ENCODE results near the gene NUP42. TPM values are rescaled to one million over a fixed set of nuclear protein-coding genes. Genes with fewer than 3 reads are reported as not detected.
"Not testable (repeated sequence)": the region's sequence is repeated elsewhere in the genome, so short reads cannot be mapped to it uniquely, and the experiment has no call there.

NUP42 gene
- total RNA-seq, 1 experiment from 2014 or later = 62.8 TPM

GRCh38 chr7:23191022-23191421 lies 9.2 kb downstream of the NUP42 start:
- H3K9me3 Mint-ChIP-seq (ENCODE audit: low read depth, unreplicated experiment) = no peaks in the 10 kb centered on the region
- TF ChIP-seq, protein P1, sequence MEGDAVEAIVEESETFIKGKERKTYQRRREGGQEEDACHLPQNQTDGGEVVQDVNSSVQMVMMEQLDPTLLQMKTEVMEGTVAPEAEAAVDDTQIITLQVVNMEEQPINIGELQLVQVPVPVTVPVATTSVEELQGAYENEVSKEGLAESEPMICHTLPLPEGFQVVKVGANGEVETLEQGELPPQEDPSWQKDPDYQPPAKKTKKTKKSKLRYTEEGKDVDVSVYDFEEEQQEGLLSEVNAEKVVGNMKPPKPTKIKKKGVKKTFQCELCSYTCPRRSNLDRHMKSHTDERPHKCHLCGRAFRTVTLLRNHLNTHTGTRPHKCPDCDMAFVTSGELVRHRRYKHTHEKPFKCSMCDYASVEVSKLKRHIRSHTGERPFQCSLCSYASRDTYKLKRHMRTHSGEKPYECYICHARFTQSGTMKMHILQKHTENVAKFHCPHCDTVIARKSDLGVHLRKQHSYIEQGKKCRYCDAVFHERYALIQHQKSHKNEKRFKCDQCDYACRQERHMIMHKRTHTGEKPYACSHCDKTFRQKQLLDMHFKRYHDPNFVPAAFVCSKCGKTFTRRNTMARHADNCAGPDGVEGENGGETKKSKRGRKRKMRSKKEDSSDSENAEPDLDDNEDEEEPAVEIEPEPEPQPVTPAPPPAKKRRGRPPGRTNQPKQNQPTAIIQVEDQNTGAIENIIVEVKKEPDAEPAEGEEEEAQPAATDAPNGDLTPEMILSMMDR (IDR thresholded peaks at IDR 0.05; ENCODE audit: unreplicated experiment) = no peak
- DNase-seq = no peak
- no peaks in the 10 kb centered on the region for H3K27me3 Mint-ChIP-seq (ENCODE audit: unreplicated experiment)
- no peaks in the 10 kb centered on the region for H3K4me1 Mint-ChIP-seq (ENCODE audit: low read depth, unreplicated experiment)
- H3K4me3 Mint-ChIP-seq (ENCODE audit: low read depth, unreplicated experiment) = no peak overlapping the region
- CTCF ChIA-PET = no interaction called here
- intact Hi-C loops (cut with micrococcal nuclease; ENCODE audit: unreplicated experiment) = no loop called here
- no TSS peak for BruUV-seq (replicated peaks)
- H3K36me3 Mint-ChIP-seq (ENCODE audit: insufficient read depth, unreplicated experiment) = peaks cover 46% of the 10 kb centered on the region
- H3K27ac Mint-ChIP-seq (ENCODE audit: unreplicated experiment) = no peak overlapping the region

DNA sequence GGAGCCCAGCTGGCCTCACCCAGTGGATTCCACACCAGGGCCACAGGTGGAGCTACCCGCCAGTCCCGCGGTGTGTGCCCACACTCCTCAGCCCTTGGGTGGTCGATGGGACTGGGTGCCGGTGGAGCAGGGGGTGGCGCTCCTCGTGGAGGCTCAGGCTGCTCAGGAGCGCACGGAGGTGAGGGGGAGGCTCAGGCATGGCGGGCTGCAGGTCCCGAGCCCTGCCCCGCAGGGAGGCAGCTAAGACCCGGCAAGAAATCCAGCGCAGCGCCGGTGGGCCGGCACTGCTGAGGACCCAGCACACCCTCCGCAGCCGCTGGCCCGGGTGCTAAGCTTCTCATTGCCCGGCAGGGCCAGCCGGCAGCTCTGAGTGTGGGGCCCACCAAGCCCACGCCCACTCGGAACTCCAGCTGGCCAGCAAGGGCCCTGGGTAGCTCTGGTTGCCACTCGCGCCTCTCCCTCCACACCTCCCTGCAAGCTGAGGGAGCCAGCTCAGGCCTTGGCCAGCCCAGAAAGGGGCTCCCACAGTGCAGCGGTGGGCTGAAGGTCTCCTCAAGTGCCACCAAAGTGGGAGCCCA lies 11.9 kb downstream of the NUP42 start:
- H3K4me3 Mint-ChIP-seq (ENCODE audit: low read depth, unreplicated experiment); H3K27me3 Mint-ChIP-seq (ENCODE audit: unreplicated experiment); H3K9me3 Mint-ChIP-seq (ENCODE audit: low read depth, unreplicated experiment); DNase-seq; H3K4me1 Mint-ChIP-seq (ENCODE audit: low read depth, unreplicated experiment); H3K27ac Mint-ChIP-seq (ENCODE audit: unreplicated experiment); BruUV-seq (replicated peaks); intact Hi-C loops (cut with micrococcal nuclease; ENCODE audit: unreplicated experiment): not testable (repeated sequence)
- H3K36me3 Mint-ChIP-seq (ENCODE audit: insufficient read depth, unreplicated experiment) = peaks cover 38% of the 10 kb centered on the region
- CTCF ChIA-PET = interaction anchor here (0.6 to 1.3 kb wide), 3 partner anchors 13 to 80 kb away, joined by 3 to 7 read pairs (median 4); no protein-coding TSS in a partner anchor

GRCh38 chr7:23196306-23196705 lies 14.5 kb downstream of the NUP42 start:
- intact Hi-C loops (cut with micrococcal nuclease; ENCODE audit: unreplicated experiment) = no loop called here
- no peaks in the 10 kb centered on the region for H3K27me3 Mint-ChIP-seq (ENCODE audit: unreplicated experiment)
- CTCF ChIA-PET = no interaction called here
- H3K4me3 Mint-ChIP-seq (ENCODE audit: low read depth, unreplicated experiment) = no peak overlapping the region
- no peak overlapping the region for H3K27ac Mint-ChIP-seq (ENCODE audit: unreplicated experiment)
- TF ChIP-seq, protein P1 (IDR thresholded peaks at IDR 0.05; ENCODE audit: unreplicated experiment) = no peak
- no peak for DNase-seq
- H3K4me1 Mint-ChIP-seq (ENCODE audit: low read depth, unreplicated experiment) = no peaks in the 10 kb centered on the region
- no TSS peak for BruUV-seq (replicated peaks)
- peaks cover 37% of the 10 kb centered on the region for H3K36me3 Mint-ChIP-seq (ENCODE audit: insufficient read depth, unreplicated experiment)
- no peaks in the 10 kb centered on the region for H3K9me3 Mint-ChIP-seq (ENCODE audit: low read depth, unreplicated experiment)

- H3K9me3 Mint-ChIP-seq (ENCODE audit: low read depth, unreplicated experiment); BruUV-seq (replicated peaks); H3K27me3 Mint-ChIP-seq (ENCODE audit: unreplicated experiment); intact Hi-C loops (cut with micrococcal nuclease; ENCODE audit: unreplicated experiment); H3K4me3 Mint-ChIP-seq (ENCODE audit: low read depth, unreplicated experiment); DNase-seq; H3K27ac Mint-ChIP-seq (ENCODE audit: unreplicated experiment); CTCF ChIA-PET; H3K4me1 Mint-ChIP-seq (ENCODE audit: low read depth, unreplicated experiment): not testable (repeated sequence)
- peaks cover 44% of the 10 kb centered on the region for H3K36me3 Mint-ChIP-seq (ENCODE audit: insufficient read depth, unreplicated experiment)
Measured at GRCh38 chr7:23197745-23198144, 15.9 kb downstream of the NUP42 start.

GRCh38 chr7:23200331-23200730 lies 18.5 kb downstream of the NUP42 start:
- H3K9me3 Mint-ChIP-seq (ENCODE audit: low read depth, unreplicated experiment) = no peaks in the 10 kb centered on the region
- no peak overlapping the region for H3K27ac Mint-ChIP-seq (ENCODE audit: unreplicated experiment)
- no peak for DNase-seq
- peaks cover 40% of the 10 kb centered on the region for H3K36me3 Mint-ChIP-seq (ENCODE audit: insufficient read depth, unreplicated experiment)
- no peaks in the 10 kb centered on the region for H3K4me1 Mint-ChIP-seq (ENCODE audit: low read depth, unreplicated experiment)
- peaks cover 3% of the 10 kb centered on the region for H3K27me3 Mint-ChIP-seq (ENCODE audit: unreplicated experiment)
- no TSS peak for BruUV-seq (replicated peaks)
- no peak overlapping the region for H3K4me3 Mint-ChIP-seq (ENCODE audit: low read depth, unreplicated experiment)
- TF ChIP-seq, protein P1 (IDR thresholded peaks at IDR 0.05; ENCODE audit: unreplicated experiment) = no peak
- intact Hi-C loops (cut with micrococcal nuclease; ENCODE audit: unreplicated experiment) = no loop called here
- CTCF ChIA-PET = no interaction called here
